IPS DF 4.7 (cell line): Measurements from ENCODE around the gene LBX1.

Experiments used
- DNase-seq: peaks from one replicate; pipeline ENCODE4 v3.0.0-alpha.2; 2013; ENCODE audit warnings: low spot score; ENCODE audit errors: extremely low read depth

LBX1 gene, protein sequence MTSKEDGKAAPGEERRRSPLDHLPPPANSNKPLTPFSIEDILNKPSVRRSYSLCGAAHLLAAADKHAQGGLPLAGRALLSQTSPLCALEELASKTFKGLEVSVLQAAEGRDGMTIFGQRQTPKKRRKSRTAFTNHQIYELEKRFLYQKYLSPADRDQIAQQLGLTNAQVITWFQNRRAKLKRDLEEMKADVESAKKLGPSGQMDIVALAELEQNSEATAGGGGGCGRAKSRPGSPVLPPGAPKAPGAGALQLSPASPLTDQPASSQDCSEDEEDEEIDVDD

GRCh38 chr10:101229266-101230182, at the start of gene LBX1:
Gene LBX1, minus strand, starts transcription at chr10:101229463. Its CDS starts 648 bp downstream, at chr10:101228815.
- DNase-seq = no peak

DNA sequence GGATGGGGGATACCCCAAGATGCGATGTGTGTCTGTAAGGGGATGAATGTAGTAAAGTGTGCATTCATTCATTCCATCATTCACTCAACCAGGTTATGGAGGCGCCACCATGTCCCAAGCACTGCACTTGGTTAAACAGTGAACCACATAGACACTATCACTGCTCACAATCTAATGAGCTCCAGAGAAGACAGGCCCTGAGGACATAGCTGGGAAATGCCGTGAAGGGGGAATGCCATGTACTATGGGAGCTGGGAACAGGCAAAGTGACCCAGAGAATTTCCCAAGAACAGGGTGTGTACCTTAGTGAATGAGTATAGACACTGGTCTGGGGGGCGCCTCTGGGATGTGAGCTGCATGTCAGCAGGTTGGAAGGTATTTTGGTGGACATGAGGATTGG, 44.5 kb upstream of the LBX1 start:
- DNase-seq = no peak

DNA sequence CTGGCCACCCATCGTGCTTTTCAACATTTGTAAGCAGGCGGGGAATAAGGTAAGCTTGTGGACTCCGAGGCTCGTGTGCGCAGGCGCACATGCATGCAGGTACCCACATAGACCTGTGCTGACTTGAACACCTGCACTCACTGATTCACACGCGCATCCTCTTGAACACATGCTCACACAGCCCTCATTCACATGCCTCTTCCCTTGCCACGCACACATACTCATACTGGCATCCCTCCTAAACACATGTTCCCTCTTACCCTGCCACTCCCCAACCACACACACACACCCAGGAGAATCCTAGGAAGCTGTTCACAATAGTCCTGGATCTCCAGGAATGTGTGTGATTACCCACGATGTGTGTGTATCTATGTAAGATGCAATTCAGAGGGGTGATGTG, 44.1 kb upstream of the LBX1 start:
- DNase-seq = no peak

DNA sequence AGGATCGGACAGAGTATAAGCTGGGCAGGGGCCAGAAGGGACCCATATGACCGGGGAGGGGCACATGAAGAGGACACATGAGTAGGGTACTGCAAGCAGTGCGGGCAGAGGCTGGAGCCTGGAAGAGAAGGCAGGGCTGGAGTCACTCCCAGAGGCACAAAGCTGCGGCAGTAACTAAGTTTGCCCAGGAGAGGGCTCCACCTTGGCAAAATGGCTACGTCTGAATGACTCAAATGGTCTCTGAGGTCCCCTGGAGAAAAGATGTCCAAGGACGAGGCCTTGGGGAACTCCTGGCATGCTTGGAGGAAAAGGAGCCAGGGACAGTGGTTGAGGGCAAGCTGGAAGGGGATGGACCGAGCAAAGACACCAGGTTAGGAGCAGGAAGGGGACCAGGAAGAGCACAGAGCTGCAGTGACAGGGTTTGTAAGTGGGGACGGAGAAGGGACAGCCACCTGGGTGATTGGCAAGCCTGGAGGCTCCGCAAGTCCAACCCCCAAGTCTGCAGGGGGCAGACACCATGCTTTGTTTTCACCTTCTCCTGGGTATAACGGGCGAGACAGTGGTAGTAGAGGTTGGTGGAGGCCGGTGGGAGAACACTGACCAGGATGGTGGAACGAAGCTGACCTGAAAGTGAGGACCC, 43.1 kb upstream of the LBX1 start:
- DNase-seq = no peak

GRCh38 chr10:101270763-101271162, 41.5 kb upstream of the LBX1 start:
- DNase-seq = no peak

- no peak for DNase-seq
Observed at GRCh38 chr10:101267776-101268175, 38.5 kb upstream of the LBX1 start.

- DNase-seq = no peak
Observed at GRCh38 chr10:101267290-101267680, 38.0 kb upstream of the LBX1 start.

DNA sequence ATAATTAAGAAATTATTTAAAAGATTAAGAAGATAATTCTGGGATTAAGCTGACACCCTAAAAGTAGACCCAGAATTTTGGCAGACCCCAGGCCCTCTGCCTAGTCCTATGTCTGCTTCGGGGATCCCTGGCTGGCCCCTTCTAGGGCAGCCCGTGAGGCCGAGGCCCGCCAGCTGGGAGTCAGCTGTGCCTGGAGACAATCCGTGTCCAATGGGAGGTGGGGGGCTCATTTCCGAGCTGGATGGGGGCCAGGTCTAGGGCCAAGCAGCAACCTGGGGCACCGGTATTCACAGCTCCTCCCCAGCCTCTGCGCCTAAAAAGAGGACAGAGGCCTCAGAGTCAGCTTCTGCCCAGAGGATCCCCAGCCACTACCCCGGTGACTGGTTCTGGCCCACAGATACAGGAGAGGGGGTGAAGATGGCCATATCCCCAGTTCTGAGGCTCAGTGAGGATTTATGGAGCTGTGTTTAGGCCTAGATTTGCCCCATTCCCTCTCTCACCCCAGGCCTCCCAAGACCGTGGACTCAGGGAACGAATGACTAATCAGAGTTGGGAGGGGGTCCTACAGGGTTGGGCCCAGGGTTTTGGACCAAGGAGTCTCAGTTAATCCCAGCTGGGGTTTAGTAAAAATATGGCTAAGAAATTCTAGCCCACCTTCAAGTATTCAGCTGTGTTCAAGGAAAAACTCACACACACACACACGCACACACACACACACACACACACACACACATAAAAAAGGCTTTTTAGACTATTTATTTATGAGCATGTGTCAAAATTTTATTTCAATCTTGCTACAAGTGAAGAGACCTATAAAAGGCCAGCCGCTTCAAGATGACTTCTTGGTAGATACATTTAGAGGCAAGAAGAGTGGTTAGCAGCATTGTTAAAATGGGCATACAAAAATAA, 37.4 kb upstream of the LBX1 start:
- no peak for DNase-seq

DNA sequence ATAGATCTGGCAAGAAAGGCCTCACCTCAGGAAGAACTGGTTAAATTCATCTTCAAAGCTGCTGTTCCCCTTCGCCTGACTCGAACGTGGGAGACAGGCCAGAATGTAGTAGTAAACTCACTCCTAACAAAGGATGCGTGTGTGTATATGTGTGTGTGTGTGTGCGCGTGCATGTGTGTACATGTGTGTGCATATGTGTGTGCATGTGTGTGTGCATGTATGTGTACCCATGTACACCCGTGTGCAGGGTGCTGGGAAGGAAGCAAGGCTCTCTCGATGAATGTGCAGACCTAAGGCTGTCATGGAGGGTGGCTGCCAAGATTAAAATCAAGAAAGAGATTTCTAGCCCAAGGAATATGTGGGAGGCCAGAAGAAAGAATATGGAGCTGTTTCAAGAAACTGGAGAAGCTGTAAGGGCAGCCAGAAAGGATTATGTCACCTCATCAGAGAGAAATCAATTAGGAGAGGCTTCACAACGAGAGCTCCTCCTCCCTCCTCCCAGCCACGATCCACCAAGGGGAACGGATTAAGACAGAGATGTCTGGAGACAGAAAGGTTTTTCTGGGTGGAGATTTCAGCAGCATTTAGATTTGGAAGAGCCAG, 34.0 kb upstream of the LBX1 start:
- no peak for DNase-seq

- DNase-seq = no peak
Observed at GRCh38 chr10:101262147-101262546, 32.9 kb upstream of the LBX1 start.

GRCh38 chr10:101261702-101262101, 32.4 kb upstream of the LBX1 start:
- DNase-seq = no peak

DNA sequence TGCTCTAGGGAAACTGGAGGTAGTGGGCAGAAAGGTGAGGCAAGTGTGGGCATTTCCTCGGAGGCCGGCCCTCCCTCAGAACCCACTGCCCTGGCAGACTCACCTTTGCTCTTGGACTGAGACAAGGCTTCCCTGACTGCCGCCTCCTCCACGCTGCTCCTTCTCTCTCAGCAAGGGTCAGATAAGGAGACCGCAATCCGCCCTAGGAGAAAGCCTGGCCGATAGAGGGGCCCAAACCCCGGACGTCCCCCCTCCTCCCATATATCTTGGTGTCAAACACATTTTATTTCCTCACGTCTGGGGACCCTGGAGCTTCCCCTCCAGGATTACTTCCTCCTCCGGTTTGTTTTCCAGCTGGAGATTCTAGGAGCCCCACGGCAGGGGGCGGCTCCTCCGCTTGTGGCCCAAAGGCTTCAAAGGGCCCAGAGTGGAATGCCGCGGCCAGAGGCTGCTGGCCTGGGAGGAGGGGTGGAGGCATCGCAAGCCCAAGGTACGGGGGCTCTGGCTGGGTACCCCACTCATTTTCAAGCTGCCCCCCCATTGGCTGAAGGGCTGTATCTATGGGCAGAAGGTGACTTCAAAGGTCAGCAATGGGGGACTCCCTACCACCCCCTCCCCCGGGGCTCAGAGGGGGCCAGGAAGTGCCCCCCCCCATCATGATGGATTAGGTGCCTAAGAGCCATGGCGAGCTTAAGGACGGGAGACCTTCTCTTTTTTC, 31.7 kb upstream of the LBX1 start:
- DNase-seq = no peak

GRCh38 chr10:101258179-101258885, 29.1 kb upstream of the LBX1 start:
- no peak for DNase-seq

- DNase-seq = no peak
Observed at GRCh38 chr10:101257491-101257890, 28.2 kb upstream of the LBX1 start.

- no peak for DNase-seq
Observed at GRCh38 chr10:101257084-101257483, 27.8 kb upstream of the LBX1 start.

DNA sequence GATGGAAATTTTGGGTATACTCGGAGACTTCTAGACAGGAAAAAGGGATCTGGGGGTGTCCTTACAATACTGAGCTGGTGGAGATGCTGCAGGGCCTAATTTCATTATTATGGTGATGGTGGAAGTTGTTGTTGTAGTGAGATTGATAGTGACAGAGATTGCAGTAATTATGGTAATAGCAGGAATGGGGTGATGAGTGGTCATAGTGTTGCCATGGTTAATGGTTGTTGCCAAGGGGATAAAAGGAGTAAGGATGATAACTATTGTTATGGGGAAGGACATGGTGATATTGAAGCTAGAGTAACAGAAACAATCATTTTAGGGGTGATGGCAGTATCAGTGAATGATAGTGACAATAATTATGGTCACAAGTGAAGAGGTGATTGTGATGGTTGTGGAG, 27.1 kb upstream of the LBX1 start:
- no peak for DNase-seq

DNA sequence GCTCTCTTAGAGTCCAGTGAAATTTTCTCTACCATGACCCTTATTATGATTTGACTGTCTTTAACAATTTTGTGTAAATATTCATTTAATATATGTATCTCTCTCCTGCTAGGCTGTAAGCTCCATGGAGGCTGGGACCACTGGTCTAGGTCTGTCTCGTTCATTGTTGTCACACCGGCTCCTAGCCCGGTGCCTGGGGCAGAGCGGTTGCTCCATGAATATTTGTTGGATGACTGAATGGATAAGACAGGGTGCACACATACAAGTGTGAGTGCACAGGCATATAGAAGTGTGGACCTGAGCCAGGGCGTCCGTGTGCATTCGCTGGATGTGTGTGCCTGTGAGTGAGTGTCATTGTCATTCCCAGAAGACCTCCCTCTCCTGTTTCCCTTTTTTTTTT, 20.9 kb upstream of the LBX1 start:
- no peak for DNase-seq

DNA sequence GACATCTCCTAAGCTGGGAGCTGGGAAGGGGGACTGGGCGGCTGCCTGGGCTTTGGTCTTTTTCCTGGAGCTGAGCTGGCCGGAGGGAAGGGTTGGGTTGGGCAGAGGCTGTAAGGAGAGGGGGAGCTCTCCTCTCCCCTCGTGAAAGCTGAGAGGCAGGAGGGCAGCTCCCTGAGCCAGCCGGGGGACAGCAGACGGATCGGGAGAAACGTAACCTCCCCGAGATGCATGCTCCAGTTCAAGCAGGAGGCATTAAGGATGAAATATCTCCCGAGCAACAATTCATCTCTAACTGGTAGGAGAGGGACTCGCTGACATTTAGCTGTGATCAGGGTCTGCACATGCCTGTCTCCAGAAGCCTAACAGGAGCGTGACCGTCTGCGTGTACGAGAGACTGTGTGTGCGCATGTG, 19.9 kb upstream of the LBX1 start:
- DNase-seq = no peak

GRCh38 chr10:101246639-101247038, 17.4 kb upstream of the LBX1 start:
- no peak for DNase-seq
